ENCODE results near the gene FSD1L.

GRCh38 chr9:105511446-105511845 is 63.6 kb downstream of the FSD1L start:
- TF ChIP-seq REST (IDR thresholded peaks at IDR 0.05; ENCODE audit: insufficient read depth in 1 of 2, low read depth in 2 of 2, low read length in 2 of 2) = no peak
- no peak for TF ChIP-seq SIN3A (IDR thresholded peaks at IDR 0.05; ENCODE audit: borderline replicate concordance, insufficient read depth, low read length)
- no peak for TF ChIP-seq POLR2AphosphoS5 (IDR thresholded peaks at IDR 0.05; ENCODE audit: low read depth, low read length)
- TF ChIP-seq TAF1 (IDR thresholded peaks at IDR 0.05; ENCODE audit: borderline replicate concordance, insufficient read depth, low read length) = no peak
- no peak for TF ChIP-seq FOXP2 (optimal IDR thresholded peaks at IDR 0.05; ENCODE audit: borderline replicate concordance, extremely low read depth, extremely low read length, insufficient read depth)

Measured in PFSK-1 (cell line).